Measurements from ENCODE around the gene GEMIN5.

The GEMIN5 gene

DNA sequence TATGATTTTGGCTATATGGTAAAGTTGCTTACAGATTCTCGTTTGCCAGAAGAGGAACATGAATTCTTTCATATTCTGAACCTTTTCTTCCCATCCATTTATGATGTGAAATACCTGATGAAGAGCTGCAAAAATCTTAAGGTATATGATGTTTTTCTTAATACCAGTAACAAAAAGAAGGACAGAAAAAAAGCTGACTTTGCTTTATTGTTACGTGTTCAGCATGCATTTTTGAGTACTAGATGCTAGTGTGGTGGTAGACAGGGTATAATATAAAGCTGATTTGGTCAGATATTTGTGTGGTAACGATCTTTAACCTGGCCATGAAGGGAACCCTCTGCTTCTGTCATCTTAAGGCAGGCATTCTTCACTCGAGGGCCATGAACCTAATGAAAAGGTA lies 66.3 kb downstream of the GEMIN5 start:
- Histone ChIP-seq H3K27ac (replicated peaks) (no peak overlapping the region), H3K4me3 (replicated peaks; ENCODE audit: insufficient read depth, low read length) (no peak overlapping the region), H3K27me3 (ENCODE audit: insufficient read depth, poor library complexity, severe bottlenecking) (no peaks in the 10 kb centered on the region)
- TF ChIP-seq, protein P1, sequence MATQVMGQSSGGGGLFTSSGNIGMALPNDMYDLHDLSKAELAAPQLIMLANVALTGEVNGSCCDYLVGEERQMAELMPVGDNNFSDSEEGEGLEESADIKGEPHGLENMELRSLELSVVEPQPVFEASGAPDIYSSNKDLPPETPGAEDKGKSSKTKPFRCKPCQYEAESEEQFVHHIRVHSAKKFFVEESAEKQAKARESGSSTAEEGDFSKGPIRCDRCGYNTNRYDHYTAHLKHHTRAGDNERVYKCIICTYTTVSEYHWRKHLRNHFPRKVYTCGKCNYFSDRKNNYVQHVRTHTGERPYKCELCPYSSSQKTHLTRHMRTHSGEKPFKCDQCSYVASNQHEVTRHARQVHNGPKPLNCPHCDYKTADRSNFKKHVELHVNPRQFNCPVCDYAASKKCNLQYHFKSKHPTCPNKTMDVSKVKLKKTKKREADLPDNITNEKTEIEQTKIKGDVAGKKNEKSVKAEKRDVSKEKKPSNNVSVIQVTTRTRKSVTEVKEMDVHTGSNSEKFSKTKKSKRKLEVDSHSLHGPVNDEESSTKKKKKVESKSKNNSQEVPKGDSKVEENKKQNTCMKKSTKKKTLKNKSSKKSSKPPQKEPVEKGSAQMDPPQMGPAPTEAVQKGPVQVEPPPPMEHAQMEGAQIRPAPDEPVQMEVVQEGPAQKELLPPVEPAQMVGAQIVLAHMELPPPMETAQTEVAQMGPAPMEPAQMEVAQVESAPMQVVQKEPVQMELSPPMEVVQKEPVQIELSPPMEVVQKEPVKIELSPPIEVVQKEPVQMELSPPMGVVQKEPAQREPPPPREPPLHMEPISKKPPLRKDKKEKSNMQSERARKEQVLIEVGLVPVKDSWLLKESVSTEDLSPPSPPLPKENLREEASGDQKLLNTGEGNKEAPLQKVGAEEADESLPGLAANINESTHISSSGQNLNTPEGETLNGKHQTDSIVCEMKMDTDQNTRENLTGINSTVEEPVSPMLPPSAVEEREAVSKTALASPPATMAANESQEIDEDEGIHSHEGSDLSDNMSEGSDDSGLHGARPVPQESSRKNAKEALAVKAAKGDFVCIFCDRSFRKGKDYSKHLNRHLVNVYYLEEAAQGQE (IDR thresholded peaks at IDR 0.05; ENCODE audit: insufficient replicate concordance, low read depth), result no peak
- TF ChIP-seq GABPA (IDR thresholded peaks at IDR 0.05; ENCODE audit: low read depth) (no peak), SPI1 (IDR thresholded peaks at IDR 0.05; ENCODE audit: borderline replicate concordance, low read depth) (no peak), POLR2AphosphoS5 (IDR thresholded peaks at IDR 0.05; ENCODE audit: low read depth) (no peak)
- TF ChIP-seq, protein P2, sequence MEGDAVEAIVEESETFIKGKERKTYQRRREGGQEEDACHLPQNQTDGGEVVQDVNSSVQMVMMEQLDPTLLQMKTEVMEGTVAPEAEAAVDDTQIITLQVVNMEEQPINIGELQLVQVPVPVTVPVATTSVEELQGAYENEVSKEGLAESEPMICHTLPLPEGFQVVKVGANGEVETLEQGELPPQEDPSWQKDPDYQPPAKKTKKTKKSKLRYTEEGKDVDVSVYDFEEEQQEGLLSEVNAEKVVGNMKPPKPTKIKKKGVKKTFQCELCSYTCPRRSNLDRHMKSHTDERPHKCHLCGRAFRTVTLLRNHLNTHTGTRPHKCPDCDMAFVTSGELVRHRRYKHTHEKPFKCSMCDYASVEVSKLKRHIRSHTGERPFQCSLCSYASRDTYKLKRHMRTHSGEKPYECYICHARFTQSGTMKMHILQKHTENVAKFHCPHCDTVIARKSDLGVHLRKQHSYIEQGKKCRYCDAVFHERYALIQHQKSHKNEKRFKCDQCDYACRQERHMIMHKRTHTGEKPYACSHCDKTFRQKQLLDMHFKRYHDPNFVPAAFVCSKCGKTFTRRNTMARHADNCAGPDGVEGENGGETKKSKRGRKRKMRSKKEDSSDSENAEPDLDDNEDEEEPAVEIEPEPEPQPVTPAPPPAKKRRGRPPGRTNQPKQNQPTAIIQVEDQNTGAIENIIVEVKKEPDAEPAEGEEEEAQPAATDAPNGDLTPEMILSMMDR (IDR thresholded peaks at IDR 0.05; ENCODE audit: insufficient read depth, low read length), result no peak
- no peak for DNase-seq (ENCODE audit: low read depth in 1 of 2, low spot score in 1 of 2)

DNA sequence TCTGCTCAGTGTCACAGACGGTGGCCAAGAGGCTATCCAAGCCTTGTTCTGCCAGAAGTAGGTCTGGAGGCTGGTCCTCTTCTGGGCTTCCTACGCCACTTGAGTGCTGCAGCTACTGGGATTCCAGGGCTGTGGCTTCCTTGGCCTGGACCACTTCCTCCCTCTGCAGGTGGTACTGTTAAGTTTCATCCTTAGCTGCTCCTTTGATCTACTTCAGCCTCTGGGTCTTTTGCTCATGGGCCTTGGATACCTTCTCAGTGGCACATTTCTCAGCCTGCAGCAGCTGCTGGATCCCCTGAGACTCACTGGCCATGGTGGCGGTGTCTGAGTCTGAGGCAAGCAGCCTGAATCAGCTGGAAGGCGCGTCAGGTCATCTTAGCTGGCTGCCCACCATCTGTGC lies 69.3 kb downstream of the GEMIN5 start:
- DNase-seq (ENCODE audit: low read depth in 1 of 2, low spot score in 1 of 2), result no peak

DNA sequence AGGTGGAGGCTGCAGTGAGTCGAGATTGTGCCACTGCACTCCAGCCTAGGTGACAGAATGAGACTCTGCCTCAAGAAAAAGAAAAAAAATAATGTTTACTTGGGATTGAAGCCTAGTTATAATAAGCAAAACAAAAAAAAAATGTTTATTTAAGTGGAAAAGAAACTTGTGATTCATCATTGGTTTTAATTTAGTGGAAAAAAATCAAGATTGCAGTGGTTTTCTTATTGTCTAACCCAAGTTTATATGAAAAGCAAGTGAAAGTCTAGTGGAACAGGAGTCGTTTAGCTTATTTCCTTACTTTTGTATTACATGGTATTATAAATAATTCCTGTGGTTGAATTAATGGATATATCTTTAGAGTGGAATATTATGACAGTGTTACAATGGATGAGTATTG lies 71.2 kb downstream of the GEMIN5 start:
- no peak for DNase-seq (ENCODE audit: low read depth in 1 of 2, low spot score in 1 of 2)
- no peaks in the 10 kb centered on the region for H3K27me3 ChIP-seq (ENCODE audit: insufficient read depth, poor library complexity, severe bottlenecking)
- H3K4me3 ChIP-seq (replicated peaks; ENCODE audit: insufficient read depth, low read length), result no peak overlapping the region
- TF ChIP-seq POLR2AphosphoS5 (IDR thresholded peaks at IDR 0.05; ENCODE audit: low read depth), result no peak
- no peak for TF ChIP-seq SPI1 (IDR thresholded peaks at IDR 0.05; ENCODE audit: borderline replicate concordance, low read depth)
- TF ChIP-seq, protein P1 (IDR thresholded peaks at IDR 0.05; ENCODE audit: insufficient replicate concordance, low read depth), result no peak
- TF ChIP-seq, protein P2 (IDR thresholded peaks at IDR 0.05; ENCODE audit: insufficient read depth, low read length), result no peak
- TF ChIP-seq GABPA (IDR thresholded peaks at IDR 0.05; ENCODE audit: low read depth), result no peak
- no peak overlapping the region for H3K27ac ChIP-seq (replicated peaks)

More for the DNA sequence above, 69.3 kb downstream of the GEMIN5 start:
- Histone ChIP-seq H3K4me3 (replicated peaks; ENCODE audit: insufficient read depth, low read length) (no peak overlapping the region), H3K27me3 (ENCODE audit: insufficient read depth, poor library complexity, severe bottlenecking) (no peaks in the 10 kb centered on the region), H3K27ac (replicated peaks) (no peak overlapping the region)
- TF ChIP-seq, protein P1 (IDR thresholded peaks at IDR 0.05; ENCODE audit: insufficient replicate concordance, low read depth), result no peak

Data from HL-60 (cell line).